Frontal cortex (tissue), 4 donors: ENCODE measurements around the gene DAGLA. TPM values are rescaled to one million over a fixed set of nuclear protein-coding genes. Genes with fewer than 3 reads are reported as not detected.

Experiments used
- DNase-seq, 2 donors: peaks; one replicate each; pipeline ENCODE4 v3.0.0; 2012; ENCODE audit warnings: low spot score in 2 of 2
- FAIRE-seq: peaks from 2 replicates; lab custom pipeline; 2012; peaks lifted over from hg19 to GRCh38; lab: Jason Lieb, UNC
- total RNA-seq: library from RNA; depleted of rRNA; stranded (reverse); fragments of >200 nt; gene quantifications from one replicate; pipeline ENCODE4 v1.2.3, GENCODE V29; 2014
- donor health status: control.
- donor health status: control.
- donor health status: control.

Gene DAGLA
- total RNA-seq, 1 donor from 2014 or later = 4.9 TPM

GRCh38 chr11:61687420-61687819 lies 7.2 kb downstream of the DAGLA start:
- FAIRE-seq (no peak), DNase-seq (no peak)

- no peak for DNase-seq
- no peak for FAIRE-seq
Observed at GRCh38 chr11:61688365-61689163, 8.4 kb downstream of the DAGLA start.

GRCh38 chr11:61689164-61689496 lies 8.9 kb downstream of the DAGLA start:
- FAIRE-seq (no peak), DNase-seq (no peak)

GRCh38 chr11:61690706-61691379 lies 10.7 kb downstream of the DAGLA start:
- no peak for FAIRE-seq

GRCh38 chr11:61691380-61692156 lies 11.4 kb downstream of the DAGLA start:
- no peak for FAIRE-seq

More at GRCh38 chr11:61690706-61691379, 10.7 kb downstream of the DAGLA start:
- no peak for DNase-seq

GRCh38 chr11:61693922-61694601 lies 13.9 kb downstream of the DAGLA start:
- FAIRE-seq = no peak
- no peak for DNase-seq

More at GRCh38 chr11:61691380-61692156, 11.4 kb downstream of the DAGLA start:
- no peak for DNase-seq

GRCh38 chr11:61694602-61694939 lies 14.4 kb downstream of the DAGLA start:
- DNase-seq (no peak), FAIRE-seq (no peak)

- FAIRE-seq (no peak), DNase-seq (no peak)
Observed at GRCh38 chr11:61694946-61695706, 14.9 kb downstream of the DAGLA start.

GRCh38 chr11:61695917-61696316 lies 15.7 kb downstream of the DAGLA start:
- peak in 1 of 2 donors; percentile 78 for DNase-seq
- FAIRE-seq = no peak

- FAIRE-seq (no peak), DNase-seq (no peak)
Observed at GRCh38 chr11:61696602-61697001, 16.4 kb downstream of the DAGLA start.

GRCh38 chr11:61697078-61697502 lies 16.9 kb downstream of the DAGLA start:
- FAIRE-seq = no peak
- no peak for DNase-seq

- DNase-seq (no peak), FAIRE-seq (no peak)
Observed at GRCh38 chr11:61697764-61698163, 17.6 kb downstream of the DAGLA start.

GRCh38 chr11:61698173-61698948 lies 18.2 kb downstream of the DAGLA start:
- FAIRE-seq (no peak), DNase-seq (no peak)

GRCh38 chr11:61699737-61700160 lies 19.6 kb downstream of the DAGLA start:
- no peak for DNase-seq
- FAIRE-seq = no peak

- FAIRE-seq = no peak
Observed at GRCh38 chr11:61700212-61700611, 20.0 kb downstream of the DAGLA start.

GRCh38 chr11:61700720-61701119 lies 20.5 kb downstream of the DAGLA start:
- DNase-seq = no peak
- FAIRE-seq = no peak

More at GRCh38 chr11:61700212-61700611, 20.0 kb downstream of the DAGLA start:
- DNase-seq = no peak

- DNase-seq = no peak
- no peak for FAIRE-seq
Observed at GRCh38 chr11:61701242-61701886, 21.2 kb downstream of the DAGLA start.

GRCh38 chr11:61702701-61703312 lies 22.6 kb downstream of the DAGLA start:
- FAIRE-seq = no peak
- DNase-seq = no peak
